HFF-Myc (cell line): ENCODE results near the gene ABI3BP.
A peak's percentile ranks its signal among the peaks of the same experiment; 100 is the strongest.

Source experiments
- DNase-seq: peaks from one replicate; pipeline ENCODE4 v3.0.0-alpha.2; 2011; ENCODE audit warnings: low read depth; ENCODE audit errors: extremely low read depth
- H3K4me3 ChIP-seq: replicated peaks from 2 replicates; pipeline ENCODE4 v1.5.1; 2011; ENCODE audit warnings: low read depth, mild to moderate bottlenecking, control low read depth, low read length
- CTCF ChIP-seq: IDR thresholded peaks from 2 replicates; pipeline ENCODE4 v1.5.1; 2012; ENCODE audit warnings: mild to moderate bottlenecking, low read depth, low read length, control low read depth; ENCODE audit errors: missing control alignments

Gene ABI3BP

GRCh38 chr3:100966049-100966491, 27.2 kb downstream of the ABI3BP start:
- no peak overlapping the region for H3K4me3 ChIP-seq
- DNase-seq: no peak
- TF ChIP-seq CTCF: no peak

- no peak for TF ChIP-seq CTCF
- H3K4me3 ChIP-seq: no peak overlapping the region
- no peak for DNase-seq
These were observed 30.2 kb downstream of the ABI3BP start for GRCh38 chr3:100963041-100963440.

- TF ChIP-seq CTCF: no peak
- no peak for DNase-seq
- H3K4me3 ChIP-seq: no peak overlapping the region
These were observed 35.8 kb downstream of the ABI3BP start for GRCh38 chr3:100957261-100957986.

- no peak overlapping the region for H3K4me3 ChIP-seq
- TF ChIP-seq CTCF: no peak
- DNase-seq: no peak
These were observed 36.9 kb downstream of the ABI3BP start for GRCh38 chr3:100956276-100956675.

- TF ChIP-seq CTCF: no peak
- no peak for DNase-seq
- H3K4me3 ChIP-seq: no peak overlapping the region
These were observed 38.2 kb downstream of the ABI3BP start for GRCh38 chr3:100954990-100955389.

- no peak for DNase-seq
- H3K4me3 ChIP-seq: no peak overlapping the region
- no peak for TF ChIP-seq CTCF
These were observed 38.9 kb downstream of the ABI3BP start for GRCh38 chr3:100954199-100954935.

GRCh38 chr3:100953103-100953502, 40.1 kb downstream of the ABI3BP start:
- TF ChIP-seq CTCF: peak; percentile 7
- no peak for DNase-seq
- no peak overlapping the region for H3K4me3 ChIP-seq
